Activated CD8-positive, alpha-beta memory T cell treated with anti-CD3 and anti-CD28 coated beads for 1 hour (primary cell): Measurements from ENCODE around the gene CD37.
"Not testable (repeated sequence)": the region's sequence is repeated elsewhere in the genome, so short reads cannot be mapped to it uniquely, and the experiment has no call there.

Experiments
- DNase-seq, 2 donors: peaks; one replicate each; pipeline ENCODE4 v3.0.0-alpha.2; 2020; ENCODE audit warnings: low read depth in 1 of 2; ENCODE audit errors: extremely low read depth in 1 of 2

CD37 gene

DNA sequence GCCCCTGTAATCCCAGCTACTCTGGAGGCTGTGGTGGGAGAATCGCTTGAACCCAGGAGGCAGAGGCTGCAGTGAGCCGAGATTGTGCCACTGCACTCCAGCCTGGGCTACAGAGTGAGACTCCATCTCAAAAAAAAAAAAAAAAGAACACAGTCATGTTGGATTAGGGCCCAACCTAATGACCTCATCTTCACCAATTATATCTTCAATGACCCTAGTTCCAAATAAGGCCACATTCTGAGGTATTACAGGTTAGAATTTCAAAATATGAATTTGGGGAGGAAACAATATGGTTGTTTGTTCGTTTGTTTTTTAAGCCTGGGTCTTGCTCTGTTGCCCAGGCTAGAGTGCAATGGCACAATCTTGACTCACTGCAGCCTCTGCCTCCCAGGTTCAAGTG lies 38.0 kb downstream of the CD37 start:
- not testable (repeated sequence) for DNase-seq

DNA sequence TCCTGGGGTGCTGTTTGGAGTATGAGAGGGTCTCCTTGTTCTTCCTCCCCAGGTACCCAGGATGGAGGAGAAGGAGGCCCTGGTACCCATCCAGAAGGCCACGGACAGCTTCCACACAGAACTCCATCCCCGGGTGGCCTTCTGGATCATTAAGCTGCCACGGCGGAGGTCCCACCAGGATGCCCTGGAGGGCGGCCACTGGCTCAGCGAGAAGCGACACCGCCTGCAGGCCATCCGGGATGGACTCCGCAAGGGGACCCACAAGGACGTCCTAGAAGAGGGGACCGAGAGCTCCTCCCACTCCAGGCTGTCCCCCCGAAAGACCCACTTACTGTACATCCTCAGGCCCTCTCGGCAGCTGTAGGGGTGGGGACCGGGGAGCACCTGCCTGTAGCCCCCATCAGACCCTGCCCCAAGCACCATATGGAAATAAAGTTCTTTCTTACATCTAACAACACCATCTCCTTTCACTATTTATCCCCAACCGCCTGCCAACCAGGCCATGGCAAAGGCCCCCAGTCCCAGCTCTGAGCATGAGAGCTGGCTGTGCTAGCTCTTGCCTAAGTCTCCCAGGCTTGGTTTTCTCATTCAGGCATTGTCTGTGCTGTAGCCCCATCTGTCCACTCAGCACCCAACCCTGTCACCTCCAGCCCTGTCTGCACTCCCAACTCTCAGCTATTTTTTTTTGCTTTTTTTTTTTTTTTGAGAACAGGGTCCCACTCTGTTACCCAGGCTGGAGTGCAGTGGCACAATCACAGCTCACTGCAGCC lies 39.6 kb downstream of the CD37 start:
- DNase-seq, result no peak

DNA sequence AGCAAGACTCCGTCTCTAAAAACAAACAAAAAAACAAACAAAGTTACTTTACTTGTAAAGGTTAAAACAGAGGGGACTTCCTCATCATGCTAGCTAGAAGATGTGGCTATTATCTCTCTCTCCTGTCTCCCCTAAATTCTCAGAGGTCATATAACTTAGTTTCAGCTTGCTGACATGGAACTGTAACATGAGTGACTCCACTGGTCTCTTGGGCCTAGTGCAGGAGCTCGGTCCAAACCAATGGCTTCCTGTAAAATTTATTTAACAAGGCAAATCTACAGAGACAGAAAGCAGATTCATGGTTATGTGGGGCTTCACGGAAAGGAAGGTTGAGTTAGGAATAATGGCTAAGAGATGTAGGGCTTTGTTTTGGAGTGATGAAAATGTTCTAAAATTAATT lies 43.3 kb downstream of the CD37 start:
- DNase-seq, result no peak

DNA sequence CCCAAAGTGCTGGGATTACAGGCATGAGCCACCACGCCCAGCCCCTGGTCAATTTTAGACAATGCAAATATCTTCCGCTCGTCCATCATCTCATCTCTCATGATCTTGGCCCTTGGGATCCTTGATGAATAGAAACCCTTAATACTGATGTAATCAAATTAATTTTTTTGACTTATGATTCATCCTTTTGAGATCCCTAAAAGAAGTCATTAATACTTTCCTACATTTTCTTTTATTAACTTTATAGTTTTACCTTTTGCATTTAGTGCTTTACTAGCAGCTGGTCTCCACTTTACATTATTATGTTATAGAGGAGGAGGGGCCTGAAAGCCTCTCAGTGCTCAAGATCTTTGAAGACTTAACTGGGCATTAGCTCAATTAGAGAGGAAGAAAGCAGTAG lies 45.2 kb downstream of the CD37 start:
- no peak for DNase-seq

DNA sequence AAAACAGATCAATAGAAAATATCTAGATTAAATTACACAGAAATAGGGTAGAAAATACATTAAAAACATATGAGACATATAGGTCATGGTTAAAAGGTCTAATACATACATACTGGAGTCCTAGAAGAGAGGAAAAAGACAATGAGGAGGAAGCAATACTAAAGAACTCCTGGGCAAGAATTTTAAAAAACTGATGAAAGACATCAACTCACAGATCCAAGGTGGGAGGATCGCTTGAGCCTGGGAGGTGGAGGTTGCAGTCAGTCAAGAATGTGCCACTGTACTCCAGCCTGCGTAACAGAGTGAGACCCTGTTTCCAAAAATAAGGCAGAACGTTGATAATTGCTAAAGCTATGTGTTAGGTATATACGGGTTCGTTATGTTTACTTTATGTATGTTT lies 47.4 kb downstream of the CD37 start:
- no peak for DNase-seq

GRCh38 chr19:49383599-49383998 lies 48.4 kb downstream of the CD37 start:
- DNase-seq, result no peak

DNA sequence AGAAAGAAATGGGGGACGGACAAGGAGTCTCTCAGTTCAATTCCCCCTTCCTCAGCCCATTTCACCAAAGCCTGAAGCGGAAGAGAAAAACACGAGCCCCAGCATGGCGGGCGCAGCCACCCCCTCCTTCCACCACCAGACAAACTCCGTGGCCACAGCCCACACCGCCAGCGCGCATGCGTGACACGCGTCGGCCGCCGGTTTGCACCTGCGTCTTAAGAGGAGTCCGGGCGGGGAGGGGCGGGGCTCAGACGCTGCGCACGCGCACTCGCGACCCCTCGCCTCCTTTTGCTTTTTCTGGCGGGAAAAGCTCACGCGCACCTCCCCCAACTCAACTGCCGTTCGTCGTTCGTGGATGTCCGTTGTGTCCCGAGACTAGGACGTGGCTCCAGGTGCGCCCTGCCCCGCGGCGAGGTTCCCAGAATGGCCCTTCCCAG lies 52.7 kb downstream of the CD37 start, which contains the start of gene KASH5:
KASH5 (plus strand) TSS at position 314 of the 437 bp plus-strand sequence. CDS start 2,635 bp downstream, outside the sequence.
- peak; percentile 58 to 85 for DNase-seq

- DNase-seq, result no peak
Observed at GRCh38 chr19:49389406-49389805, 54.2 kb downstream of the CD37 start.
